Stimulated activated CD8-positive, alpha-beta memory T cell treated with anti-CD3 and anti-CD28 coated beads, Interleukin-7, amount 100 ng/mL, for 1 hour (primary cell): ENCODE measurements around the gene CCDC85A.

Experiments
- DNase-seq, 2 donors: peaks; one replicate each; pipeline ENCODE4 v3.0.0-alpha.2; 2020; ENCODE audit warnings: low read depth in 2 of 2

CCDC85A gene

GRCh38 chr2:56364902-56365301, 181.1 kb downstream of the CCDC85A start:
- no peak for DNase-seq

DNA sequence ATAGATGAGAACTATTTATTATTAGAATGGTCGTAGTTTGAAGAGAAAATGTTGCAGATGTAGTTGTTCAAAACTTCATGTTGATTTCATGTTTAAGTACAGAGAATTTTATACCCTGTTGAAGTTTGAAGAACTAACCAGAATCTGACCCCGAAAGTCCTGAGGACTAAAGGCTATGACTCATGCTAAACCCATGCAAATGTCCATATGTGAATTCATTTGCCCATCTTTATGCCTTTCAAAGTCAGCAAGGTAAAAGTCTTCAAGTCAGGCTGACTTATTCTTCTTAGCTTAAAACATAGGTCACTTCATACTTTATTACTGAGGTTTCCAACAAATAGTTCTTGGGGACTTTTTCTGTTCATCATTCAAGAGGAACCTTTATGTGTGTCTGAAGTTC, 185.5 kb downstream of the CCDC85A start:
- DNase-seq = no peak

DNA sequence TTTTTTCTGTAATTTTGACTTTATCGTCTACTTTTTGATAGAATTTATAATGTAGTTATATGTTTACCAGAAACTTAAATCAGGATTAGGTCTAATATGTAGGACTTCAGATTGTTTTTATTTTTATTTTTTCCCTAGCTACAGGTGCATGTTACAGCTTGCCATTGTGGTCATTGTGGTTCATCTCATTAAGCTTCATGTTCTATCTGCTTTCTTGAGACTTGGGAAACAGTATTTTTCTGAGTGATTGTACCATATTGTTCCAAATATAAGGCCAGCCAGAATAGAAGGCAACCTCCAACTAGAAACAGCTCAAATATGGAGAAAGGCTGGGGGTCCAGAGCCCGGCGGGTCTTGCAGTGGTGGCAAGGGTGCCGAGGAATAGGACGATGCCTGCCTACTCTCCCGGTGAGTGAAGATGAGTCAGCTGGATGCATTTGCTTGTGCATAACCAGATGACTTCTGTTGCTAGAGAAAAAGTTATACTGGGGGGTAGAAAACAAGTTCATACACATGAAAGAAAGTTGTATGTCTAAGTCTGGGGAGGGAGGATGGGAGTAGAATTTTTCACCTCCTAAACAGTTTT, 188.4 kb downstream of the CCDC85A start:
- DNase-seq = no peak

- no peak for DNase-seq
These were observed 191.5 kb downstream of the CCDC85A start for GRCh38 chr2:56375251-56375650.

DNA sequence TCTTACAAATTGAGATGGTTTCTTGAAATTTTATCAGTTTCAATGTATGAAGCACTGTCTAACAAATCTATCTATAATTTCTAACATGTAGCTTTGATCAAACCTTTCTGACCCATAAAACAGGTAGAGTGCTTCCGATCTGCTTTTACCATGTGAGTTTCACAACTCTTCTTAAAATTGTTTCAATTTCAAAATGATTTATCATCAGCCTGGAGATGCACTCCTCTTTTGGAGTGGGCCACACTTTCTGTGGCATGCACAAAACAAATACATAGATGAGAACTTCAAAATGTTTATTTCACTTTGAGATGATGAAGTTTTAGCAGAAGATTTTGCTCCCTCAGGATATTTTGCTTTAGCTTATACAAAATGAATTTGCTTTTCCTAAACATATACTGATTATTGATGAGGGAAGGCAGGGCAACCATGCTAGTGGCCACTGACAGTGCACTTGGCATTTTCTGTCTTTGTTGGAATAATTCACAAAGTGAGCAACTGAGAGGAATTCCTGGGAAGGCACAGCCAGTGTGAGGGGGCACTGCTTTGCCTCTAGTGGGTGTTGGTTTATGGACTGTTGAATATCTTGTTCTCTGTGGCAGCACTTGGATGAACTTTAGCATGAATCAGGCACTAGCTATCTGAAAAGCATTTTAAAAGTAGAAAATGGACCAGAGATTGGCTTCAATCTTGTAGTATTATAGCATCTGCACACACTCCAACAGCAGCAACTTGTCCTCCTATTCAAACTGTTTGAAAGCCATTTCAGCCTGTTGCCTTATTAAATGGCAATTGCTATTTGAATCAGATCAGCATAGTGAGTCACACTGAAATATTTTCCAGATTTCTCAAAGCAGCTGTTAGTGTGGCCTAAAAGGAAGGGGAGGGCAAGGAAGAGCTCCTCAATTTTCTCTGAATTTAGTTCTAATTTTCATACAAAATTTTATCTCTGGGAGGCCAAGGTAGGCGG, 193.2 kb downstream of the CCDC85A start:
- no peak for DNase-seq

DNA sequence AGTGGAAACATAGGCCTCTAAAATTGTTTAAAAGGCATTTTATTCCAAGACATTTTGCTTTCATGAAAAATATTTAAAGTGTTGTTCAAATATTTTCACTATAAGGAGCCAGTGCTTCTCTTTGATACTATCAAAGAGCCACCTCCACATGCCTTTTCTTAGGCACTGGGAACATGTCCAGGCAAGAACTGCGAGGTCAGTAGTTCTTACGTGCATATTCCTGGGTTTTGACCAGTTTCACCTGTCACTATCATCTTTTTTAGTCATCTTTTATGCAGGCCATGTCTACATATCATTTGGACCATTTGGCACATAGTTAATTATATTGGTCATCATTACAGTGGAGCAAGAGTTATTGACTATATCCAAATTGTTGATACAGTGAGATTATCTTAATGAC, 195.3 kb downstream of the CCDC85A start:
- DNase-seq = no peak

DNA sequence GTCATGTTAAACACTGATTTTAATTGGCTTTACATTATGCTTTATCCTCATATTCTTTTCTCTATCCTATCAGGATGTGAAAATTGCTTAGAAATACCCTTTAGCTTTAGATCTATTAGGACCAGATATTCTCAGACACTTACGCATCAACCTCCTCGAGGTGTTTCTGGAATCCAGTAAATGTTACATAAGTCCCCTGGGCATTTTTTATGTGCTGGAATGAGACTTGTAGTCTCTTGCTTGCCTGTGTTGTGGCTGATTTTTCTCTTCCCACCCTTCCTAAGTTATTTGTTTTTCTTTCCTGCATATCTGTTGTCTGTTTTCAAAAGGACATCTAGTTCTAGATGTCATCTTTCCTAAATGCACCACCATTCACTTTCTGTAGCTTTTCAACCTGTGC, 197.1 kb downstream of the CCDC85A start:
- DNase-seq = no peak

DNA sequence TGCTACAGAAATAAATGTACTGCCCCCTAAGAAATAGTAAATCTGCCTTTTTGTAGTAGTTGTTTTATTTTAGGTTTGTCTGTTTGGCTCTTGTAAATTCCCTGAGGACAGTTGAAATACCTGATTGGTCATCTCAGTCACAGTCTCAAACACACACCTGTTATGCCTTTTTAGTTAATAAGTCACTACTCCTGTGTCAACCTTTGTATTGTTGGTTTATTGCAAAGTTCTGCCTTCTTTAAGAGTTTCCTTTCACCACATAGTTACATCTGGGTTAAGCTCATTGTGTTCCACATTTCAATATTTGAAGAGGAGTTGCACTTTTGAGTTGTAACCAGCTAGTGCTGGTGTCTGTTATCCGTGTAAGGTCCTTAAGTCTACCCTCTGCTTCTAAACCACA, 198.7 kb downstream of the CCDC85A start:
- DNase-seq = no peak

DNA sequence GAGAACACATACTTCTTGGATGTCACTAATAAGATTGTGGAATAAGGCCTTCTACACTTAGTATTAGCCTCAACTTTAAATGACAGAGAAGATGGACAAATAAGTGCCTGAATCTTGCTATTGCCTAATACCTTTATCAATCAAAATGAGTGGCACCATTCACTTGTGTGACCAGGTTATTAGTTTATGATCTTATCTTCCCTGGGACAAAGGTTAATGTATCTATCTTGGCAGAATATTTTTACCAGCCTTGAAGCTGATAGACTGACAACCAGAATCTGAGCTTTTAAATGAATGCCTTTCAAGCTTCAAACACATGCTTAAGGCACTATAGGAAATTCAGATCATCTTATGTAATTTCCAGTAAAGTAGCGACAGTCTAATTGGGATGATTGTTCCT, 202.9 kb downstream of the CCDC85A start:
- DNase-seq = no peak

- no peak for DNase-seq
These were observed 206.9 kb downstream of the CCDC85A start for GRCh38 chr2:56390644-56391043.

GRCh38 chr2:56410140-56410539, 226.3 kb downstream of the CCDC85A start:
- DNase-seq = no peak

- DNase-seq = no peak
These were observed 232.8 kb downstream of the CCDC85A start for GRCh38 chr2:56416500-56417176.
